Measurements from ENCODE around the gene IFNAR1.

DNA sequence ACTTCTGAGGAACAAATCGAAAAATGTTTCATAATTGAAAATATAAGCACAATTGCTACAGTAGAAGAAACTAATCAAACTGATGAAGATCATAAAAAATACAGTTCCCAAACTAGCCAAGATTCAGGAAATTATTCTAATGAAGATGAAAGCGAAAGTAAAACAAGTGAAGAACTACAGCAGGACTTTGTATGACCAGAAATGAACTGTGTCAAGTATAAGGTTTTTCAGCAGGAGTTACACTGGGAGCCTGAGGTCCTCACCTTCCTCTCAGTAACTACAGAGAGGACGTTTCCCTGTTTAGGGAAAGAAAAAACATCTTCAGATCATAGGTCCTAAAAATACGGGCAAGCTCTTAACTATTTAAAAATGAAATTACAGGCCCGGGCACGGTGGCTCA lies 30.6 kb downstream of the IFNAR1 start:
- TF ChIP-seq, protein P1, sequence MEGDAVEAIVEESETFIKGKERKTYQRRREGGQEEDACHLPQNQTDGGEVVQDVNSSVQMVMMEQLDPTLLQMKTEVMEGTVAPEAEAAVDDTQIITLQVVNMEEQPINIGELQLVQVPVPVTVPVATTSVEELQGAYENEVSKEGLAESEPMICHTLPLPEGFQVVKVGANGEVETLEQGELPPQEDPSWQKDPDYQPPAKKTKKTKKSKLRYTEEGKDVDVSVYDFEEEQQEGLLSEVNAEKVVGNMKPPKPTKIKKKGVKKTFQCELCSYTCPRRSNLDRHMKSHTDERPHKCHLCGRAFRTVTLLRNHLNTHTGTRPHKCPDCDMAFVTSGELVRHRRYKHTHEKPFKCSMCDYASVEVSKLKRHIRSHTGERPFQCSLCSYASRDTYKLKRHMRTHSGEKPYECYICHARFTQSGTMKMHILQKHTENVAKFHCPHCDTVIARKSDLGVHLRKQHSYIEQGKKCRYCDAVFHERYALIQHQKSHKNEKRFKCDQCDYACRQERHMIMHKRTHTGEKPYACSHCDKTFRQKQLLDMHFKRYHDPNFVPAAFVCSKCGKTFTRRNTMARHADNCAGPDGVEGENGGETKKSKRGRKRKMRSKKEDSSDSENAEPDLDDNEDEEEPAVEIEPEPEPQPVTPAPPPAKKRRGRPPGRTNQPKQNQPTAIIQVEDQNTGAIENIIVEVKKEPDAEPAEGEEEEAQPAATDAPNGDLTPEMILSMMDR (IDR thresholded peaks at IDR 0.05; ENCODE audit: low read depth, low read length): no peak
- TF ChIP-seq MYC (IDR thresholded peaks at IDR 0.05; ENCODE audit: low read depth, low read length): no peak

All from NB4 (cell line).